Stimulated activated CD8-positive, alpha-beta memory T cell treated with anti-CD3 and anti-CD28 coated beads, Interleukin-7, amount 100 ng/mL, for 4 hours (primary cell): Measurements from ENCODE around the gene LAMA4.

Experiments used
- DNase-seq, 2 donors: peaks; one replicate each; pipeline ENCODE4 v3.0.0-alpha.2; 2020; ENCODE audit warnings: low read depth in 2 of 2

Gene LAMA4, protein sequence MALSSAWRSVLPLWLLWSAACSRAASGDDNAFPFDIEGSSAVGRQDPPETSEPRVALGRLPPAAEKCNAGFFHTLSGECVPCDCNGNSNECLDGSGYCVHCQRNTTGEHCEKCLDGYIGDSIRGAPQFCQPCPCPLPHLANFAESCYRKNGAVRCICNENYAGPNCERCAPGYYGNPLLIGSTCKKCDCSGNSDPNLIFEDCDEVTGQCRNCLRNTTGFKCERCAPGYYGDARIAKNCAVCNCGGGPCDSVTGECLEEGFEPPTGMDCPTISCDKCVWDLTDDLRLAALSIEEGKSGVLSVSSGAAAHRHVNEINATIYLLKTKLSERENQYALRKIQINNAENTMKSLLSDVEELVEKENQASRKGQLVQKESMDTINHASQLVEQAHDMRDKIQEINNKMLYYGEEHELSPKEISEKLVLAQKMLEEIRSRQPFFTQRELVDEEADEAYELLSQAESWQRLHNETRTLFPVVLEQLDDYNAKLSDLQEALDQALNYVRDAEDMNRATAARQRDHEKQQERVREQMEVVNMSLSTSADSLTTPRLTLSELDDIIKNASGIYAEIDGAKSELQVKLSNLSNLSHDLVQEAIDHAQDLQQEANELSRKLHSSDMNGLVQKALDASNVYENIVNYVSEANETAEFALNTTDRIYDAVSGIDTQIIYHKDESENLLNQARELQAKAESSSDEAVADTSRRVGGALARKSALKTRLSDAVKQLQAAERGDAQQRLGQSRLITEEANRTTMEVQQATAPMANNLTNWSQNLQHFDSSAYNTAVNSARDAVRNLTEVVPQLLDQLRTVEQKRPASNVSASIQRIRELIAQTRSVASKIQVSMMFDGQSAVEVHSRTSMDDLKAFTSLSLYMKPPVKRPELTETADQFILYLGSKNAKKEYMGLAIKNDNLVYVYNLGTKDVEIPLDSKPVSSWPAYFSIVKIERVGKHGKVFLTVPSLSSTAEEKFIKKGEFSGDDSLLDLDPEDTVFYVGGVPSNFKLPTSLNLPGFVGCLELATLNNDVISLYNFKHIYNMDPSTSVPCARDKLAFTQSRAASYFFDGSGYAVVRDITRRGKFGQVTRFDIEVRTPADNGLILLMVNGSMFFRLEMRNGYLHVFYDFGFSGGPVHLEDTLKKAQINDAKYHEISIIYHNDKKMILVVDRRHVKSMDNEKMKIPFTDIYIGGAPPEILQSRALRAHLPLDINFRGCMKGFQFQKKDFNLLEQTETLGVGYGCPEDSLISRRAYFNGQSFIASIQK (N-terminal part only)

DNA sequence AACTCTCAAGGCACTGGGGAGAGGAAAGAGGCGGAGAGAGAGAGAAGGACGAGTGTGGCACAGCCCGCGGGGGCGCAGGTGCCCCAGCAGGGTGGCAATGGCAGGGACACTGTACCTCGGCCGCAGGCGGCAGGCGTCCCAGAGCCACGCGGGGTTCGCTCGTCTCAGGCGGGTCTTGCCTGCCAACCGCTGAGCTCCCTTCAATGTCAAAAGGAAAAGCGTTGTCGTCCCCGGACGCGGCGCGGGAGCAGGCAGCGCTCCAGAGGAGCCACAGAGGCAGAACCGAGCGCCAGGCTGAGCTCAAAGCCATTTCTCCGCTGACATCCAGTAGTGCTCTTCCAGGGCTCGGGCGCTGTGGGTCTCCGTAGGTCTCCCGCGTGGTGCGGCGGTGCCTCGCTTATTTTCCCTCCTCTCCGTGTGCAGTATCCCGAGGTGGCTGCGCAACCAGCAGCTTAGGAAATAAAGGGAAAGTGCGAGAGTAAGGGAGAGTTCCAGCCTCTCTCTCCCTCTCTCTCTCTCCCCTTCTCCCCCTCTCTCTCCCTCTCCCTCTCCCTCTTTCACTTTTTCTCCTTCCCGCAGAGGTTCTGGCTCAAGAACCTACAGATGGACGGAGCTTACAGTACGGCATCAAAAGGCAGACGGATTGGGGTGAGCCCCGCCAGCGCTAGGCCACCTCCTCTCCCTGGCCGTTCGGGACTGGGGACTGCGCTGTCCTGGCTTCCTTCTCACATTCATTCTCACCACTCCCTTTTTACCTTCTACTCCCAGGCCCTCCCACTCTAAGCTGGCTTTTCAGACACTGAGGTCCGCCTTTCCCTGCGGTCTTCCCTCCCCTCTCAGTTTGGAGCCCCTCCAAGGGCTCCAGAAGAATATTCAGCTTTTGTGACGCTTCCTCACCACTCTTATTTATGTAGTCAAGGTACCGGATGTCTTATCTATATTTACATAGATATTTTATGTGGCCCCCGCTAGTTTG lies at the start of gene LAMA4:
TSS of gene LAMA4 (minus strand) at position 727 of the 976 bp plus-strand sequence. CDS start at position 310, 417 bp downstream.
- DNase-seq: no peak

DNA sequence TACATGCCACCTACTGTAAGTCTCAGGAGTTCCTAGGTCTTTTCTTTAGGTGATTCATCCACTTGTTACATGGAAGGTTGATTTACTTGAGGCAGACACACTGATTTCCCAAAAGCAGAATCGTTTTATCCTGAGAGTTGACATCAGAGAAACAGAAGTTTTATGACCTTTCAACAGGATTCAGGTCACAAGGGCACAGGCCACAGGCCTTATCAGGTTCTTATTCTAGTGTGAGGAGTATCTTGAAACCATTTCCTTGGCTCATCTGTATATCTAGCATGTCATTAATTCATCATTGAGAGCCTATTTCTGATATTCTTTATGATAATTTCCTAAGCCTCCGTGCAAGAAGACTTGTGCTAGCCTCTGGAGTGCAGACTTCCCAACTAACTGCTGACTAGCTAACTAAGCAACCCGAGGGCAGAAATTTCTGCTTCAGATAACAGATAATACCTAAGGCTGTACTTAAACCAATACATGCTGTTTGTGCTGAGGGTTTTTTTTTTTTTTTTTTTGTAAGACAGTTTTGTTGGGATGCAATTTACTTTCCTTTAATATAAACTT lies 47.9 kb upstream of the LAMA4 start:
- DNase-seq: no peak

DNA sequence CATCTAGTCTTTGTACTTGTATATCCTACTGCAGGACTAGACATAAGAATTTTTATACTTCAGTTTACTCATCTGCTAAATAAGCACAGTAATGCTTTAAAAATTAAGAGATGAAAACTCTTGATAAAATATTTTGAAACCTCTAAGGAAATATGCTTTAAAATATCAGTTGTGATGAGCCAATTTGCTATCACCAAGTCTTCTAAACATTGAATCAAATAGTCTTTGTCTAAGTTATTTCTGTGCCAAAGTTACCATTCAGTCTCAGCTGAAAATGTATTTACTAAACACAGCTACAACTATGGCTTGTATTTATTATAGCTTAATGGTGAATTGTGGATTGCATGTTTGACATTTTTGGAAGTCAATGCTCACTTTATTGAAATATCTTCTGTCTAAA lies 46.5 kb upstream of the LAMA4 start:
- no peak for DNase-seq

DNA sequence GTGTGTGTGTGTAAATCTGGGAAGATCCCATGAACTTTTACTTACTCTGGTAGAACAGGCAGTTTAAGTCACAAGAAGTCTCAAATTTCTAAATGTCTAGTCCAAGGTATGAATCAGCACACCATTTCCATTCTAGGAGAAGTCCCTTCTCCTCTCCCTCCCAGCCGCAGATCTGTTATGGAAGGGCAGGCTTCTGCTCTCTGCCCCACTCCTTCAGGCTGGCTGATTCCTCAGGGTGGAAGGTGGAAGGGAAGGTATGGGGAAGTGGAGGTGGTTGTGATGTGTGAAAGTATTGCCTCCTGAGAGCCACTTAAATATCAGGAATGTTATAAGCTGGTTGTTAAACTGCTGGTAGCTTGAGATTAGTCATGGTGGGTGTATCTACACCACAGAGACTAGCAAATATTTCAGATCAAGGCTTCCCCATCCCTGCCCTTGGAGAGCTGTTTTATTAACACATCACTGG lies 44.5 kb upstream of the LAMA4 start:
- no peak for DNase-seq

DNA sequence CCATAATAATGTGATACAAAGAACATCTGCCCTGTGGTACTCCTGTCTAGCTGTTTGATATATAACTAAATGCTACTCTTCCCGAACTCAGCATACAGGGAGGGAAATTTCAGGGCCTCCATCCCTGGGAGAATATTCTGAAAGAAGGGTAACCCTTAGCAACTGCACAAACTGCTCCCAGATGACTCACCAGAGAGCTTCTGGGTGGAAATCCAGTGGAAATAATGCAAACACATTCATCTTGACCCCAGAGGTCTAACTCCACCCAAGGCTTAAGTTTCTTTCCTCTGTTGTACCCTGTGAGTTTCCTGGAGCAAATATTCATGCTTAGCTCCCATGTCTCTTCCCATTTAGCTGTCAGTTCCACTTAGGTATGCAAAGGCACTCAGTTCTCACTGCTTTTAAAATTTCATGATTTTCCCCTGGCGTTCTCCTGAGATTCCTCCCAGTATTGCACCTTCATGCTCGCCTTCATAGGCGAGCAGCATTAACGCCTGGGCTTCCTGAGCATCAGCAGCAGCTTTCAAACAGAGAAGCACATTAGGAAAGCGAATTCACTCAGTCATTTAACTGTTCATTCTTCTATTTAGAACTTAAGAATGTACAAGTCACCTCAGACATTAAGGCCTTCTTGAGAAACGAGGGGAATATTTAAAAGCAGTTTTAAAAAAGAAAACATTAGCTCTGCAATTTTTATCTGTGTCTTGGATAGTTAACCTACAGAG lies 43.8 kb upstream of the LAMA4 start:
- DNase-seq: no peak

DNA sequence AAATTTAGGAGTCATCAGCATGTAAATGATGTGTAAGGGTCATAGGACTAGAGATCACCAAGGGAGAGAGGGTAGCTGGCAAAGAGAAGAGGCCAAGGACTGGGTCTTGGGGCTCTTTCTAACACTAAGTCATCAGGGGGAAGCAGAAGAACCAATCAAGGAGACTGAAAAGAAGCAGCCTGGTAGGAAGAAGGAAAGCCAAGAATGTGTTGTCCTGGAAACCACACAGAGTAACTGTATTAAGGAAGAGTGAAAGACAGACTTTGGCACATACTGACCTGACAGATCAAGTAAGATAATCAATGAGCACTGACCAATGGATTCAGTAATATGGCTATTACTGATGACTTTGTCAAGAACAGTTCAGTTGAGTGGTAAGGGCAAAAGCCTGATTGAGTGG lies 42.3 kb upstream of the LAMA4 start:
- DNase-seq: no peak

DNA sequence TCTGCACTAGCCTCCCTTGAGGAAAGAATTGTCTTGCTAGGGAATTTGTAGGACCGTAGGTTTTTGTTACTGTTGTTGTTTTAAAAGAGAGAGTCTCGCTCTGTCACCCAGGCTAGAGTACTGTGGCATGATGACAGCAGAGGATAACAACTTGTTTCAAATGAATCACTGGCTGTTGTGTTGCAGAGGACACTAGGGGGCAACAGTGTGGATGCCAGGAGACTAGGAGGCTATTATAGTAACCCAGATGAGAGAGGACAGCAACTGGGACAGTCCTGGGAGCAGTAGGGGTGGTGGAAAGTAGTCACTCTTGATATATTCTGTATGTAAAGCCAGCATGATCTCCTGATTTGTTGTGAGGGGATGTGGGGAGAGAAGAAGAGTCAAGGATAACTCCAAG lies 41.8 kb upstream of the LAMA4 start:
- no peak for DNase-seq

DNA sequence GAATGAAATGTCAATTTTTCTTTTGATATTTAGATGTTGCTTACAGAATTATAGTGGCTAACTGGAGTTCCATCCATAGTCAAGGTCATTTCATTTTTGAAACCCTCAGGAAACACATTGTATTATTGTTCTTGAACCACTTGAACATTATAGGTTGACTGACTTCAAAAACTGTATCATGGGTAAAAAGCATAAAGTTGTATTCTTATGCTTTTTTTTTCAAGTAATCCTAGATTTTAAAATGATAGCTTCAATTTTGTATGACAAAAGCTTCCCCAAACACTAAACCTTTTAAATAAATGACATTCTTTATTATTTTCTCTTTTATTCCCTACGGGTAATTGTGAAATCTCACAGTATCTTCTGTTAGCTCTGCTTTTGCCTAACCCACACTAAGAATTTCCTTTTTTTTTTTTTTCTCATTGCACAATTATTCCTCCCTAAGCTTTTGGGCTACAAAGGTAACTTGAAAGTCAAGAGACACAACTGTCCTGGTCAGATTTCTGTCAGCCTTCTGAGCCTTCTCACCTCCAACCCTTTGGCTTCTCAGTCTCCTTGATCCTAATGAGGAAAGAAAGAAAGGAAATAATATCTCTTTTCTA lies 36.9 kb upstream of the LAMA4 start:
- no peak for DNase-seq

DNA sequence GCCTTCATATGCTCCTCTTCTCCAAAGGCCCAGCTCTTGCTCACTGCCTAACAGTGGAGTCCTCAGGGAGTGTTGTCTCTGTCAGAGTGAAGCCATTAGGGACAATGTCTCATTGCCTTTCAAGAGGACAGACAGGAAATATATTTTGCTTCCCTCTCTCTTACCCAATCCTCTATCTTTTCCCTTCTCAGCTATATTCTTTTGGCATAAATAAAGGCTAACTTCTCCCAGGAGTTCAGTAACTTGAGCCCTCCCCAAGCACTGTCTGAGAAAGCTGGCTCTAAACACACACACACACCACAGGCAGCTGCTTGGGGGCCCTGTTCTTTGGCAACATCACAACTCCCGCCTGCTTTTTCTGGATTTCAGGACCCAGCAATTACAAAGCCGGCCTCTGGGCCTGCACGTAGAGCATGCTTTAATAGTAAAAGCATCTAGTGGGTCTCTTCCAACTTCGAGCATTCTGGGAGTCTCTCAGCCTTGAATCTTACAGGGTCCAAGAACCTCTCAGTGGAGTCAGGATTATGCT lies 34.7 kb upstream of the LAMA4 start:
- DNase-seq: no peak

DNA sequence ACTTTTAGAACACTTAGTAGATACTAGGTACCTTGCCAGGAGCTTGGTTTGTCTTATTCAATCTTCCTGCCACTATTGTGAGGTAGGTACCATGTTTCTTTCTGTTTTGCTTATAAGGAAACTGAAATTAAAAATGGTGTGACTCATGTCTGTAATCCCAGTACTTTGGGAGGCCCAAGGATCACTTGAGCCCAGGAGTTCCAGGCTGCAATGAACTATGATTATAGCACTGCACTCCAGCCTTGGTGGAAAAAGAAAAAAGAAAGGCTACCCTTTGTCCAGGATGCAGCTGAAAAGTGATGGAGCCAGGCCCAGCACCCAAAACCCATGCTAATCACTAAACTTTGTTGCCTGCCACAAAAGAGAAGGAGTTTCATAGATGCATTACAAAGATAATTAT lies 34.1 kb upstream of the LAMA4 start:
- DNase-seq: no peak

DNA sequence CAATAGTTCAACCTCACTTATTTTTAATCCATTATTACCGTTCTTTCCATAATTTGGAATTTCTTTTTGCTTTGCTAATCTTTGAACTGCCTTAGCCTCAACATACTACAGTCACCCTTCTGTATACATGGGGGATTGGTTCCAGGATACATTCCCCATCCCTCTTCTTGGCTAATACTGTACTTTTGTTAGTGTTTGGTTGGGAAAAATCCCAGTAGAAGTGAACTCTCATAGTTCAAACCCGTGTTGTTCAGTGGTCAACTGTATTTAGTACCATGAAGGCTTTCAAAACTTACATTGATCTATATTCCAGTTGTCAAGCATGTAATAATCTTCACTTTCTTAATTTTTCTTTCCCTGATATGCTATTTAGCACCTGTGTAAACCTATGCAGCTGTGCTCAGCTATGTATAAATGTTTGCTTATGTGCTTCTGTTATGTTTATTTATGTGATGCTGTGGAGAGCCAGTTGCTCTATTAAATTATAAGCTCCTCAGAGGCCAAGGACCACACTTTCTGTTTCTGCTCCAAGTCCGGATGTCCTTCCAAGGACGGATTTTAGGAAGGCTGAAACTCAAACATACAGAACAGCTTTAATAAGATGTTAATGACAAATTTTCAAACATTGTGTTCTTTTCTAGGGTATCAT lies 33.3 kb upstream of the LAMA4 start:
- no peak for DNase-seq

DNA sequence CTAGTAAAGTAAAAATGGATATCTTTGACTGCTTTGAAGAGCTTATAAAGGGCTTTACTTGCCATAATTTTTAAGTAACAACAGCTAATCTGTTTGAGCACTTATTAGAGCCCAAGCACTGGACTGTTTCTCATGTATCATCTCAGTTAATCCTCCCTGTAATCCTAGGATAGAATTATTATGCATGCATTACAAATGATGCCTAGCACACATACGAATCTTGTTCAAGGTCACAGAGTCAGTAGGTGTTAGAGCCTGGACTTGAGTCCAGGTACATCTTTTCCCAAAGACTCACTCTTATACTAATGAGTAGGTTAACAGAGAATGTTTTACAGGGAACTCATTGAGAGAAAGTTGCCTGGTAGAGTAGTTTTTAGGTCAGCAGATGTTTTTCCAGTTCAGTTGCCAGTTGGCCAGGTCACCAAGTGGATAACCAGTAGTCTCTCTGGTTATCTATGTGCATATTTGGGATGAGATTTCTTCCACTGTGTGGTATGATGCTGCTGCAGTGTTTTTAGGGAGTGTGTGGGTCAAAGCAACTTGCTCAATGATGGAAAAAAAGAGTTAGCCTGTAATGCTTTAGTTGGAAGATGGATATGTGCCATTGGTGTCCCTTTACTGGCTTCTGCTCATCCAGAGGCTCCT lies 32.3 kb upstream of the LAMA4 start:
- DNase-seq: no peak

DNA sequence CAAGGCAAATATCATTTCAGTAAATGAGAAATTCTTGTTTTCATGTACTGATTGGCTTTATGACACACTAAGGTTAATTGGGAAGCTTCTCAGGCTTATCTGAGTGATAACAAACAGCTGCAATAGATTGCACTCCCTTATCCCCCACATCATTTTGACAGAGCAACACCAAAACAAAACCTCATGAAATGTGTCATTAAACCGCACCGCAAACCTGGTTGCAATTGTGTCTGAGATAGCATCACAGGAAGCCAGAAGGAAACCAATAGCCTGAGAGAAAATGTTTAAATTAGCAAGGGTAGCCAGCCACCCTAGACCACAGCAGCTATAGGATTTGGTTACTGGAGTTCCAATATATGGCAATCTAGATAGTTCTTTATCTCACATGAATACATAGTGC lies 31.6 kb upstream of the LAMA4 start:
- peak; percentile 16 to 18 for DNase-seq

DNA sequence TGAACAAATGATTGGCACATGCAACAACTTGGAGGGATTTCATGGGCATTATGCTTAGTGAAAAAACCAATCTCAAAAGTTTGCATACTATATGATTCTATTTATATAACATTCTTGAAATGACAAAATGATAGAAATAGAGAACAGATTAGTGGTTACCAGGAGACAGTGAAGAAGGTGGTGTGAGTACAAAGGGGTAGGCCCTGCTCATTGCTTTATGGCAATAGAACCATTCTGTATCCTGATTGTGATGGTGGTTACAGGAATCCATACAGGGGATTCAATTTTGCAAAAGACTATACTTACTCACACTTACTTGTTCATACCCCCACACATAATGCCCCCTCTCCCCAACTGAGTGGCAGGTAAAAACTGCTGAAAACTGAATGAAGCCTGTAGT lies 30.2 kb upstream of the LAMA4 start:
- DNase-seq: no peak

DNA sequence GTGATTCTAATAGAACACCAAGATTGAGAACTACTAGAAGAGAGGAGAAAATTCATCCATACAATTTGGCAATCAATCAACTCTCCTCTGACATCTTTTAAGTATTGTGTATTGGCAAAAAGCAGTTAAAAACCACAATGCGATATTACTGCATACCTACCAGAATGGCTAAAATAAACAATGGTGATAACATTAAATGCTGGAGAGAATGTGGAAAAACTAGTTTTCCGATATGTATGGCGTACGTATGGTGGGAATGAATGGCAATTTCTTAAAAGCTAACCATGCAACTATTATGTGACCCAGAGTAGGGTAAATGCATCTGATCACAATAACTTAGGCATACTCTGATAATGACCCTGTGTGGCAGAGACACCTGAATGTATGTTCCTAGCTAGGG lies 29.3 kb upstream of the LAMA4 start:
- no peak for DNase-seq

DNA sequence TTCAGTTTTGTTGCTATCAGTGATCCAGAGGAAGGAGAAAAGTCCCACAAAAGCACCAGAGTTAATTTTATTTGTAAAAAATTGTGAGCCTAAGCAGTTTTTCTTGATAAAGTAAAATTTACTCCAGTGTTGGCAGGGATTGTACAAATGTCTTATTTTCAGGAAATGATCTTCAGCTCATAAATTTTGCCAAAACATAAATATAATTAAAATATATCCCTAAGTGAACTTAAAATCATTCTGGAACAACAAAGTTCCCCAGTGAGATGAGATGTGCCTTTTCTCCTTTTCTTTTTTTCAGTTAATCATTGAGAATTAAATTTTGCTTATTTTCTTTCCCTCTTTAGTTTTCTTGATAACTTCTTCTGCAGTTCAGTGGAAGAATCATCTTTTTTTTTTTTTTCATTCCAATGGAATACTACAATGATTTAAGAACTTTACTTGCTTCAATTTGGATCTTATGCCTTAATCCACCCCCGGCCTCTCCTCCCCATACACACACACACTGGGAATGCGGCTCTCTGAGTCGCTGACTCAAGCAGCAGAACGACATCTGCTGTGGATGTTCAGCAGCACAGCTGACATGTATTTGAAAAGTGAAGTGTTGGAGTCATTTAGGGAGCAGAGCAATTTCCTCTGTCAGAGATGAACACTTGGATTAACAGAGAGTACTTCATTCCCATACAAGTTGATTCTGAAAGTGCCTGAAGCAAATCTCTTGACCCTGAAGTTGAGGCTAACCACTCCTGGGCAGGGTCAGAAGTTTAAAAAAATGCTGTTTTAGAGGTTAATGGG lies 27.7 kb upstream of the LAMA4 start:
- DNase-seq: no peak
